HL-60/S4 treated with retinoic acid at 250 ng/mL for 4 days and 3 days (cell line): ENCODE measurements around the gene FA2H.
"Not testable (repeated sequence)": the region's sequence is repeated elsewhere in the genome, so short reads cannot be mapped to it uniquely, and the experiment has no call there.

Experiments
- in situ Hi-C: fragments of 300-500 bp; cut with MboI; formaldehyde crosslinking; loops from 2 replicates; pipeline ENCODE4 v1.7.0; 2022; ENCODE audit warnings: low sequenced_read_pairs

FA2H gene

GRCh38 chr16:74725651-74726455 lies 48.8 kb downstream of the FA2H start:
- in situ Hi-C loops, result no loop called here

- in situ Hi-C loops, result no loop called here
Observed at GRCh38 chr16:74724820-74725549, 49.6 kb downstream of the FA2H start.

- in situ Hi-C loops, result no loop called here
Observed at GRCh38 chr16:74723256-74723655, 51.4 kb downstream of the FA2H start.

GRCh38 chr16:74722156-74722555 lies 52.5 kb downstream of the FA2H start:
- in situ Hi-C loops, result not testable (repeated sequence)

- in situ Hi-C loops, result no loop called here
Observed at GRCh38 chr16:74721716-74722115, 52.9 kb downstream of the FA2H start.

GRCh38 chr16:74720579-74720978 lies 54.0 kb downstream of the FA2H start:
- in situ Hi-C loops, result no loop called here

- in situ Hi-C loops, result no loop called here
Observed at GRCh38 chr16:74718741-74719610, 55.6 kb downstream of the FA2H start.

GRCh38 chr16:74718140-74718539 lies 56.5 kb downstream of the FA2H start:
- in situ Hi-C loops, result no loop called here

GRCh38 chr16:74717367-74717766 lies 57.3 kb downstream of the FA2H start:
- in situ Hi-C loops, result no loop called here

- in situ Hi-C loops, result no loop called here
Observed at GRCh38 chr16:74716355-74716754, 58.3 kb downstream of the FA2H start.

- in situ Hi-C loops, result no loop called here
Observed at GRCh38 chr16:74713876-74714275, 60.7 kb downstream of the FA2H start.

GRCh38 chr16:74713325-74713724 lies 61.3 kb downstream of the FA2H start:
- in situ Hi-C loops, result no loop called here

GRCh38 chr16:74711938-74712337 lies 62.7 kb downstream of the FA2H start:
- in situ Hi-C loops, result no loop called here

GRCh38 chr16:74710401-74710800 lies 64.2 kb downstream of the FA2H start:
- in situ Hi-C loops, result no loop called here

- in situ Hi-C loops, result no loop called here
Observed at GRCh38 chr16:74709441-74709877, 65.2 kb downstream of the FA2H start.

- in situ Hi-C loops, result no loop called here
Observed at GRCh38 chr16:74700438-74701225, 74.0 kb downstream of the FA2H start, which contains the start of gene MLKL. MLKL (minus strand) TSS chr16:74700862; CDS start chr16:74695757, 5,105 bp downstream.

- in situ Hi-C loops, result no loop called here
Observed at GRCh38 chr16:74700116-74700437, 74.5 kb downstream of the FA2H start.

- in situ Hi-C loops, result no loop called here
Observed at GRCh38 chr16:74699666-74700065, 75.0 kb downstream of the FA2H start.

- in situ Hi-C loops, result no loop called here
Observed at GRCh38 chr16:74698222-74698621, 76.4 kb downstream of the FA2H start.
